Lung (tissue), 12 donors: Measurements from ENCODE around the gene EPHA6. TPM values are rescaled to one million over a fixed set of nuclear protein-coding genes. Genes with fewer than 3 reads are reported as not detected.

ENCODE experiments used
- ATAC-seq: fragments of 200-7000 bp; cut with Tn5 transposase; one replicate; pipeline ENCODE4 v1.9.1; 2020; ENCODE audit warnings: moderate number of reproducible peaks; ENCODE audit not compliant: insufficient read depth, low FRiP score
- DNase-seq, 3 donors: peaks; one replicate each; pipeline ENCODE4 v3.0.0-alpha.2; 2013 to 2017
- H3K27ac ChIP-seq, 2 donors: one replicate each; pipeline ENCODE4 v1.5.1; 2013; ENCODE audit warnings: mild to moderate bottlenecking in 2 of 2, moderate library complexity in 2 of 2, control low read depth in 1 of 2, inconsistent platforms in 1 of 2, low read depth in 1 of 2, low read length in 1 of 2
- H3K27me3 ChIP-seq, 3 donors: one replicate each; pipeline ENCODE4 v1.5.1; 2013; ENCODE audit warnings: low read length in 2 of 3; ENCODE audit not compliant: control insufficient read depth in 3 of 3, insufficient read depth in 3 of 3
- H3K36me3 ChIP-seq, 4 donors: one replicate each; pipeline ENCODE4 v1.5.1; 2013; ENCODE audit warnings: low read length in 4 of 4, mild to moderate bottlenecking in 1 of 4, moderate library complexity in 1 of 4; ENCODE audit not compliant: control insufficient read depth in 4 of 4, insufficient read depth in 4 of 4
- H3K4me1 ChIP-seq, 5 donors: one replicate each; pipeline ENCODE4 v1.5.1; 2013; ENCODE audit warnings: low read length in 5 of 5, mild to moderate bottlenecking in 2 of 5, moderate library complexity in 1 of 5; ENCODE audit not compliant: control insufficient read depth in 5 of 5, insufficient read depth in 5 of 5
- H3K4me3 ChIP-seq: one replicate; pipeline ENCODE4 v1.5.1; 2013; ENCODE audit warnings: mild to moderate bottlenecking, control low read depth, moderate library complexity
- H3K9ac ChIP-seq, 2 donors: one replicate each; pipeline ENCODE4 v1.5.1; 2013; ENCODE audit warnings: low read length in 2 of 2, control low read depth in 1 of 2; ENCODE audit not compliant: insufficient read depth in 1 of 2
- H3K9me3 ChIP-seq, 4 donors: one replicate each; pipeline ENCODE4 v1.5.1; 2013; ENCODE audit warnings: low read length in 3 of 4, mild to moderate bottlenecking in 1 of 4, moderate library complexity in 1 of 4; ENCODE audit not compliant: control insufficient read depth in 4 of 4, insufficient read depth in 3 of 4
- WGBS, 2 donors: extraction: QIAGEN DNeasy Blood & Tissue Kit; methylation state at CpG; one replicate each; pipeline ENCODE4 v1.1.7; 2013; 5-methylcytosine and 5-hydroxymethylcytosine counted together
- polyA plus RNA-seq, 2 donors: library from polyadenylated mRNA; stranded (reverse); fragments of 200-250 nt; gene quantifications; one replicate each; pipeline ENCODE4 v1.2.1, GENCODE V29; 2013
- total RNA-seq, 2 donors: library from RNA; depleted of rRNA in 1 of 2; stranded (reverse); fragments of >200 nt in 1 of 2; gene quantifications; one replicate each; pipeline ENCODE4 v1.2.1, GENCODE V29; 2014 to 2021
- TF ChIP-seq, protein P1 (sequence below): IDR thresholded peaks from 2 replicates; pipeline ENCODE4 v1.5.1; 2012; ENCODE audit warnings: mild to moderate bottlenecking; ENCODE audit errors: control extremely low read depth, extremely low read depth
- donor health status: control.
- donor health status: control.
- donor health status: Bipolar disorder and iron deficiency.
- donor health status: healthy.
- donor health status: DM: yes; HTN: yes; CAD: no.

The EPHA6 gene
- total and polyA plus RNA-seq, 4 donors = 0.31 to 1.3 TPM; not detected in 2

DNA sequence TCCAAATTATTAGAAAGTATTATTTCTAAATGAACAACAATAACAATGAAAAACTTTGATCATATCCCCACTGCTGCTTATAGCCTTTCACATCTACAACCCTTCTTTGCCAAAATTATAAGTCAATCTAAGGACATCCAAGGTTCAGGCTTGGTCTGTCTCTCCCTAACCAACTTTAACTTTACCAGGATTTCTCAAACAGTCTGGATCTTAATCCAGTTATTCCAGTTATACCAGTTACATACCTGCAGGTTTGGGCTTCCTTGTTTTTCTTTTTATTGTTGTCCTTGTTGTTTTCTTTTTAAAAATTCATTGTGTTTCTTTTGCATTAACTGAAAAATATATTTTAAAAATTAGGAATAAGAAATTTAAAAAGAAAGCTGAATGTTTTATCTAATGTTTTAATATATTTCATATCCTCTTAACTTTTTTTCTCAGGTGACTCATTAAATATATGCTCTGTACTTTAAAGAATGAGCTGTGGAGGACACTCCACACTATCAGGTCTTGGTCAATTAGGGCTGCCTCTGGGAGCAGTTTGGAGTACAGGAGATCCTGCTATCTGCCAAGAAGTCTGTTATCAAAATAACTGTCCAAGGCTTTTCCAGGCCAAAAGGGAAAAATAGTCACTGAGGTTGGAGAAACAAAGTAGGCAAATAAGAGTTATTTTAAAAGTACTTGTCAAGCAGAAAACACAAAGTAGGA lies 421.4 kb downstream of the EPHA6 start:
- no peak overlapping the region for H3K4me3 ChIP-seq
- H3K27ac ChIP-seq = no peak overlapping the region

DNA sequence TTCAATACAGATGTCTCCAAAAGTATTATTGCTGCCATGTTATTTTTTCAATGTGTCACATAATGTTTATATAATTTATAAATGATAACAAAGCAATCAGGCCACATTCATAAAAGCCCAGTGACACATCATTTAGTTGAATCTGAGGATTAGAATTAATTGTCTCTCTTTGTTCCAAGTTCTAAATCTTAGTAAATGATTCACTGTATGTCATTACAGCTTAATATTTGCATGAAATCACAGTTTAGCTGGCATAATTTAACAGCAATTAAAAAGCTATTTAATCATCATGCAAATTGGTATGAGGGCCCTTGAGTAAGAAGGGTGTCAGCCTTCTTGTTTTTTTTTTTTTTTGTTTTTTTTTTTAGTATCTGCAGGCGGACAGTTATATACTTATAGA lies 427.0 kb downstream of the EPHA6 start:
- WGBS, 2 donors = 85 to 90% methylated on average over 1 of the region's 1 CpG

More for the DNA sequence above, 421.4 kb downstream of the EPHA6 start:
- H3K27me3 ChIP-seq = no peaks in the 10 kb centered on the region
- H3K36me3 ChIP-seq = no peaks in the 10 kb centered on the region
- DNase-seq (peak in 1 of 3 donors; percentile 12), ATAC-seq (no peak)
- H3K4me1 ChIP-seq = peaks cover 0 to 6% (median 0%) of the 10 kb centered on the region in 5 donors
- H3K9ac ChIP-seq = no peak overlapping the region
- no peaks in the 10 kb centered on the region for H3K9me3 ChIP-seq
- TF ChIP-seq, protein P1, sequence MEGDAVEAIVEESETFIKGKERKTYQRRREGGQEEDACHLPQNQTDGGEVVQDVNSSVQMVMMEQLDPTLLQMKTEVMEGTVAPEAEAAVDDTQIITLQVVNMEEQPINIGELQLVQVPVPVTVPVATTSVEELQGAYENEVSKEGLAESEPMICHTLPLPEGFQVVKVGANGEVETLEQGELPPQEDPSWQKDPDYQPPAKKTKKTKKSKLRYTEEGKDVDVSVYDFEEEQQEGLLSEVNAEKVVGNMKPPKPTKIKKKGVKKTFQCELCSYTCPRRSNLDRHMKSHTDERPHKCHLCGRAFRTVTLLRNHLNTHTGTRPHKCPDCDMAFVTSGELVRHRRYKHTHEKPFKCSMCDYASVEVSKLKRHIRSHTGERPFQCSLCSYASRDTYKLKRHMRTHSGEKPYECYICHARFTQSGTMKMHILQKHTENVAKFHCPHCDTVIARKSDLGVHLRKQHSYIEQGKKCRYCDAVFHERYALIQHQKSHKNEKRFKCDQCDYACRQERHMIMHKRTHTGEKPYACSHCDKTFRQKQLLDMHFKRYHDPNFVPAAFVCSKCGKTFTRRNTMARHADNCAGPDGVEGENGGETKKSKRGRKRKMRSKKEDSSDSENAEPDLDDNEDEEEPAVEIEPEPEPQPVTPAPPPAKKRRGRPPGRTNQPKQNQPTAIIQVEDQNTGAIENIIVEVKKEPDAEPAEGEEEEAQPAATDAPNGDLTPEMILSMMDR = no peak

DNA sequence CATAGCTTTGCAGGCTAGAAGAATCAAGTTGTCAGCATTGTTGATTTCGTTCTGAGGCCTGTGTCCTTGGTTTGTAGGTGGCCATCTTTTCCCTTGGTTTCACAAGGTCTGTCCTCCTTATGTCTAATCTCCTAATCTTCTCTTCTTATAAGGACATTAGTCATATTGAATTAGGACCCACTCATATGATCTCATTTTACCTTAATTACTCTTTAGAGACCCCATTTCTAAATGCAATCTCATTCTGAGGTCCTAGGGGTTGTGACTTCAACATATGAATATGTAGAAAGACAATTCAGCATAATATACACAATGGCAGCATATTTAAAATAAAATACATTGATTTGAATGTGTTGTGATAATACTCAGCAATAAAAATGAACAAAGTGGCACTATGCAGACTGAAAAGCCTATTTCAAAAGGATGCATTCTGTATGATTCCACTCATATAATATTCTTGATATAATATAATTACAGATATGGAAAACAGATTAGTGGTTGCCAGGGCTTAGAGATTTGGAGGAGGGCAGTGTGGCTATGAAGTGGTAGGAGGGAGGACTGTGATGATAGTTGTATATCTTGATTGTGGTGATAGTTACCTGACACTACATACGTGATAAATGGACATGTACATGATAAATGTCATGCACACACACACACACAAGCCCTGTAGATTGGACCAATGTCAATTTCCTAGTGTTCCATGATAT lies 431.0 kb downstream of the EPHA6 start:
- TF ChIP-seq, protein P1 = no peak
- H3K27me3 ChIP-seq = no peaks in the 10 kb centered on the region
- WGBS, 2 donors = 73 to 79% methylated on average over 2 of the region's 2 CpGs
- ATAC-seq (no peak), DNase-seq (no peak)
- no peaks in the 10 kb centered on the region for H3K36me3 ChIP-seq
- H3K4me1 ChIP-seq = no peaks in the 10 kb centered on the region
- peaks cover 0 to 4% (median 0%) of the 10 kb centered on the region in 4 donors for H3K9me3 ChIP-seq
- no peak overlapping the region for H3K4me3 ChIP-seq
- no peak overlapping the region for H3K27ac ChIP-seq
- no peak overlapping the region for H3K9ac ChIP-seq

More for the DNA sequence above, 427.0 kb downstream of the EPHA6 start:
- Histone ChIP-seq H3K27me3 (no peaks in the 10 kb centered on the region), H3K36me3 (no peaks in the 10 kb centered on the region), H3K4me1 (no peaks in the 10 kb centered on the region), H3K9ac (no peak overlapping the region), H3K9me3 (no peaks in the 10 kb centered on the region), H3K27ac (no peak overlapping the region), H3K4me3 (no peak overlapping the region)
- no peak for ATAC-seq
- DNase-seq = no peak
- TF ChIP-seq, protein P1 = no peak
